ENCODE results near the gene TTC7B. TPM values are rescaled to one million over a fixed set of nuclear protein-coding genes. Genes with fewer than 3 reads are reported as not detected.
A peak's percentile ranks its signal among the peaks of the same experiment; 100 is the strongest.

The TTC7B gene
- total and polyA plus RNA-seq, 2 of the 8 experiments (the other 6 are each of a cell fraction or from before 2014, with no cell fraction given): 23.7 to 34.0 TPM

DNA sequence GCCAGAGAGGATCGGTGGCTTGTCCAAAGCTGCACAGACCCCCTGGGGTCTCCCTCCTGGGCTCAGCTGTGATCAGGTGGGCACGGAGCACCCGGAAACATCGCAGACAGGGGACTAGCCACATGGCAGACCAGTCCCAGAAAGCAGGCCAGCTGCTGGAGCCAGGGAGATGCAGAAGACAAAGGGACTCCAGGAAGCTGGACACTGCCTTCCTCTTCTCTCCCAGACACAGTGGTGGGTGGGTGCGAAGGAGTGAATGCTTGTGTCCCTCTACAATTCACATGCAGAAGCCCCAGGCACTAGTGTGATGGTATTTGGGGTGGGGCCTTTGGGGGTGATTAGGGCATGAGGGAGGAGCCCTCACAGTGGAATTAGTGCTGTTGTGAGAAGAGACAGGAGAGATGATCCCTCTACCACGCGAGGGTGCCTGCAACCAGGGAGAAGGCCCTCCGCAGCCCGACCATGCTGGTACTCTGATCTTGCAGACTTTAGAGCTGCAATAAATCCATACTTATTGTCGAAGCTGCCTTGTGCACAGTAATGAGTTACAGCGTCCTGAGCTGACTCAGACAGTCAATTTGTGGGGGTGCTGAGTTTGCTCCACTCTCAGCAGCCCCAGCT lies 324.2 kb downstream of the TTC7B start (continued):
- TF ChIP-seq CHD7 (IDR thresholded peaks at IDR 0.05; ENCODE audit: insufficient replicate concordance, low read length): no peak
- TF ChIP-seq RBBP5 (IDR thresholded peaks at IDR 0.05; ENCODE audit: borderline replicate concordance, low read depth, low read length): 0 out of 2 replicates have a peak, but pooled peaks have one; percentile 20
